Astrocyte (in vitro differentiated cells and primary cell): ENCODE measurements around the gene TANGO6.

Source experiments
- CTCF ChIP-seq: IDR thresholded peaks from 2 replicates; pipeline ENCODE4 v1.5.1; 2011; ENCODE audit warnings: low read depth, mild to moderate bottlenecking, inconsistent platforms, low read length, moderate library complexity; ENCODE audit not compliant: insufficient read depth
- EZH2 ChIP-seq: IDR thresholded peaks from 2 replicates; pipeline ENCODE4 v1.6.1; 2012; ENCODE audit warnings: mild to moderate bottlenecking, low read length, inconsistent platforms; ENCODE audit not compliant: insufficient read depth

- TF ChIP-seq CTCF (no peak), EZH2 (no peak)
Measured at GRCh38 chr16:69033151-69033949, 190.0 kb downstream of the TANGO6 start.
